PC-3 (cell line): ENCODE results near the gene MROH2A.

Experiments used
- EZH2 ChIP-seq: fragments of 300-600 bp; sonication (generic); IDR thresholded peaks from one replicate; pipeline ENCODE4 v1.6.1; 2017; ENCODE audit warnings: antibody characterized with exemption, mild to moderate bottlenecking, low read length; ENCODE audit not compliant: unreplicated experiment
- EZH2phosphoT487 ChIP-seq: fragments of 300-600 bp; sonication (generic); IDR thresholded peaks from 2 replicates; pipeline ENCODE4 v1.6.1; 2018; ENCODE audit warnings: mild to moderate bottlenecking, antibody characterized with exemption, low read length, borderline replicate concordance
- TF ChIP-seq, protein P1 (sequence below): fragments of 300-600 bp; sonication (generic); conservative IDR thresholded peaks from 2 replicates; pipeline ENCODE4 v1.5.1; 2017; ENCODE audit warnings: antibody characterized with exemption, low read depth, mild to moderate bottlenecking, low read length

DNA sequence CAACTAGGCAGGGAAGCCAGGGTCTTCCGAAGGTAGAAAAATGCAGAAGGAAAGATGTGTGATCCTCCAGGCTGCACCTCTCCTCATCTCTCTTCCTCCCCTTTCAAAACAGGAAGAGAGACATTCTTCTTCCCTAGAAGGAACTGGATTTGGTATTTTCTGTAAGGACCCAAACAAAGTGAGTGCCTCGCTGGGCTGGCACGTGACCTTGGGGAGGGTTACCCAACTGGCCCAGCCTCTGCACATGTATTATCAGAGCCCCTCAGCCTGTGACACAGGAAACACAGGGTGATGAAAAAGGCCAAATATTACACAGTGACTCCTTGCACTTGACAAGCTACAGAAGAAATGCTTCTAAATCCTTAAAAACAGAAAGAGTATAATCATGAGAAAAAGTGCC, 73.9 kb downstream of the MROH2A start:
- TF ChIP-seq, protein P1, sequence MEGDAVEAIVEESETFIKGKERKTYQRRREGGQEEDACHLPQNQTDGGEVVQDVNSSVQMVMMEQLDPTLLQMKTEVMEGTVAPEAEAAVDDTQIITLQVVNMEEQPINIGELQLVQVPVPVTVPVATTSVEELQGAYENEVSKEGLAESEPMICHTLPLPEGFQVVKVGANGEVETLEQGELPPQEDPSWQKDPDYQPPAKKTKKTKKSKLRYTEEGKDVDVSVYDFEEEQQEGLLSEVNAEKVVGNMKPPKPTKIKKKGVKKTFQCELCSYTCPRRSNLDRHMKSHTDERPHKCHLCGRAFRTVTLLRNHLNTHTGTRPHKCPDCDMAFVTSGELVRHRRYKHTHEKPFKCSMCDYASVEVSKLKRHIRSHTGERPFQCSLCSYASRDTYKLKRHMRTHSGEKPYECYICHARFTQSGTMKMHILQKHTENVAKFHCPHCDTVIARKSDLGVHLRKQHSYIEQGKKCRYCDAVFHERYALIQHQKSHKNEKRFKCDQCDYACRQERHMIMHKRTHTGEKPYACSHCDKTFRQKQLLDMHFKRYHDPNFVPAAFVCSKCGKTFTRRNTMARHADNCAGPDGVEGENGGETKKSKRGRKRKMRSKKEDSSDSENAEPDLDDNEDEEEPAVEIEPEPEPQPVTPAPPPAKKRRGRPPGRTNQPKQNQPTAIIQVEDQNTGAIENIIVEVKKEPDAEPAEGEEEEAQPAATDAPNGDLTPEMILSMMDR, result no peak
- TF ChIP-seq EZH2 (no peak), EZH2phosphoT487 (no peak)
